Measurements from ENCODE around the gene EIF4E1B. TPM values are rescaled to one million over a fixed set of nuclear protein-coding genes. Genes with fewer than 3 reads are reported as not detected.

Gene EIF4E1B
- total RNA-seq, 1 experiment from 2014 or later = not detected

DNA sequence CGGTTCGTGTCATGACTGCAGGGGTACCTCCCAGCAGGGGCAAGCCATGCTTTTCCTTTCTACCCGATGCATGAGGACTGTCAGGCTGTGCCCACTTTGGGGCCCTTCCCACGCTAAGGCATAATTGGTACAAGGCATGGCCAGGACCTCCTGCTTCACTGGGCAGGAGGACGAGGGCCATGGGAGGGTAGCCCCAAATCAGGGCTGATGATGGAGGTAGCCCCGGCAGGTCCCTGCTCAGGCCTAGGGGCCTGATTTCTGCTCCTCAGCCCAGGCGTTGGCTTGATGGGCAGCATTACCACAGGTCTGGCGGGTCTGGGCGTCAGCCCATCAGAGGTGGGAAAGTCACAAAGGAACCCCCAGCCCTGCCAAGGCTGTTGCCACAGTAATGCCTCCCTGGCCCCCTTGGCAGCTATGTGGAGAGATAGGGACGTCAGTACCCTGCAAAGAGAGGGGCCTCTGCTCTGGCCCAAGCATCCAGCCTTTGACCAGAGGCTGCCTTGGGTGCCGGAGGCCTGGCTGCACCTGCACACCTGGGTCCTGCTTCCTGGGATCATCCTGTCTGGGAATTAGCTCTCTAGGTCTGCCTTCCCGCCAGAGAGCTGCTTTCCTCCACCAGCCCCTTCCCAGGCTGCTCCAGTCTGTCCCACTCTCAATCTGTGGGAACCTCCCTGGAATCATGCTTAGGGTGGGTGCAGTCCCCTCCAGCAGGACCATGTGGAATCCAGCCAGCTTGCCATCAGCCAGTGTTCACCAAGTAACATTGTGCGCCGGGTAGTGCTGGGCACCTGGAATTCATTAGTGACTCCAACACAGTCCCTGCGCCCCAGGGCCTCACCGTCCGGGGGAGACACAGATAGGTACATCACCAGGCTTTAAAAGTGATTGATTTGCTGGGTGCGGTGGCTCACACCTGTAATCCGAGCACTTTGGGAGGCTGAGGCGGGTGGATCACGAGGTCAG, 32.2 kb downstream of the EIF4E1B start:
- H3K4me3 ChIP-seq (ENCODE audit: low read depth, low read length, poor library complexity, severe bottlenecking) = no peak overlapping the region
- CTCF ChIA-PET = interaction anchor here (0.6 kb wide), 1 partner anchor 290 kb away, joined by 4 read pairs; no protein-coding TSS in a partner anchor
- H3K27me3 ChIP-seq (replicated peaks; ENCODE audit: insufficient read depth, low read depth, low read length, poor library complexity) = no peaks in the 10 kb centered on the region
- POLR2A ChIA-PET (ENCODE audit: low non-redundant PET) = no interaction called here
- H3K4me1 ChIP-seq (ENCODE audit: insufficient read depth, low read length, poor library complexity, severe bottlenecking) = no peaks in the 10 kb centered on the region
- no peaks in the 10 kb centered on the region for H3K9me3 ChIP-seq (ENCODE audit: low read depth, low read length, poor library complexity, severe bottlenecking)
- intact Hi-C loops (cut with micrococcal nuclease; ENCODE audit: unreplicated experiment) = no loop called here
- H3K27ac ChIP-seq (ENCODE audit: low read depth, low read length, poor library complexity, severe bottlenecking) = no peak overlapping the region
- H3K36me3 ChIP-seq (ENCODE audit: insufficient read depth, low read length, poor library complexity, severe bottlenecking) = no peaks in the 10 kb centered on the region
- DNase-seq (ENCODE audit: low spot score) = no peak
- BruUV-seq (replicated peaks) = no TSS peak
- no peak for TF ChIP-seq EZH2 (IDR thresholded peaks at IDR 0.05; ENCODE audit: borderline replicate concordance, low read depth, low read length, poor library complexity, severe bottlenecking)
- TF ChIP-seq, protein P1, sequence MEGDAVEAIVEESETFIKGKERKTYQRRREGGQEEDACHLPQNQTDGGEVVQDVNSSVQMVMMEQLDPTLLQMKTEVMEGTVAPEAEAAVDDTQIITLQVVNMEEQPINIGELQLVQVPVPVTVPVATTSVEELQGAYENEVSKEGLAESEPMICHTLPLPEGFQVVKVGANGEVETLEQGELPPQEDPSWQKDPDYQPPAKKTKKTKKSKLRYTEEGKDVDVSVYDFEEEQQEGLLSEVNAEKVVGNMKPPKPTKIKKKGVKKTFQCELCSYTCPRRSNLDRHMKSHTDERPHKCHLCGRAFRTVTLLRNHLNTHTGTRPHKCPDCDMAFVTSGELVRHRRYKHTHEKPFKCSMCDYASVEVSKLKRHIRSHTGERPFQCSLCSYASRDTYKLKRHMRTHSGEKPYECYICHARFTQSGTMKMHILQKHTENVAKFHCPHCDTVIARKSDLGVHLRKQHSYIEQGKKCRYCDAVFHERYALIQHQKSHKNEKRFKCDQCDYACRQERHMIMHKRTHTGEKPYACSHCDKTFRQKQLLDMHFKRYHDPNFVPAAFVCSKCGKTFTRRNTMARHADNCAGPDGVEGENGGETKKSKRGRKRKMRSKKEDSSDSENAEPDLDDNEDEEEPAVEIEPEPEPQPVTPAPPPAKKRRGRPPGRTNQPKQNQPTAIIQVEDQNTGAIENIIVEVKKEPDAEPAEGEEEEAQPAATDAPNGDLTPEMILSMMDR (conservative IDR thresholded peaks at IDR 0.05; ENCODE audit: low read depth, low read length) = no peak

DNA sequence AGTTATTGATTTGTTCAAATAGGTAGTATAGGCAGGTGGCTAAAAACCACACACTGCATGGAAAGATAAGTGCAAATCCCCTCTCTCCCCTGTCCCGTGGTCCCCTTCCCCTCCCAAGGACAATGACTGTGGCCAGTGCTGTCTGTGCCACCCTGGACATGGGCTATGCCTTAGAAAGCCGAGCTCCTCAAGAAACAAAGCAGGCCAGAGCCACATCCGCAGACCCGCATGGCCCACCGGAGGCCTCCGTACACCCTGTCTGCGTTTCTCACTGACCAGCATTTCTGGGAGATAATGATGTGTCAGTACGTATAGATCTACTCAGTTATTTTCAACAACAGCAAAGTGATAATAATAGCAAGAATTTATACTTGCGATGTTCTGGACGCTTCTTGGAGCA, 33.1 kb downstream of the EIF4E1B start:
- no peak for TF ChIP-seq EZH2 (IDR thresholded peaks at IDR 0.05; ENCODE audit: borderline replicate concordance, low read depth, low read length, poor library complexity, severe bottlenecking)
- TF ChIP-seq, protein P1 (conservative IDR thresholded peaks at IDR 0.05; ENCODE audit: low read depth, low read length) = no peak
- intact Hi-C loops (cut with micrococcal nuclease; ENCODE audit: unreplicated experiment) = no loop called here
- no peak overlapping the region for H3K27ac ChIP-seq (ENCODE audit: low read depth, low read length, poor library complexity, severe bottlenecking)
- H3K27me3 ChIP-seq (replicated peaks; ENCODE audit: insufficient read depth, low read depth, low read length, poor library complexity) = no peaks in the 10 kb centered on the region
- H3K9me3 ChIP-seq (ENCODE audit: low read depth, low read length, poor library complexity, severe bottlenecking) = no peaks in the 10 kb centered on the region
- no peaks in the 10 kb centered on the region for H3K4me1 ChIP-seq (ENCODE audit: insufficient read depth, low read length, poor library complexity, severe bottlenecking)
- ChIA-PET POLR2A (ENCODE audit: low non-redundant PET) (no interaction called here), CTCF (no interaction called here)
- H3K4me3 ChIP-seq (ENCODE audit: low read depth, low read length, poor library complexity, severe bottlenecking) = no peak overlapping the region
- BruUV-seq (replicated peaks) = no TSS peak
- DNase-seq (ENCODE audit: low spot score) = no peak
- H3K36me3 ChIP-seq (ENCODE audit: insufficient read depth, low read length, poor library complexity, severe bottlenecking) = no peaks in the 10 kb centered on the region

DNA sequence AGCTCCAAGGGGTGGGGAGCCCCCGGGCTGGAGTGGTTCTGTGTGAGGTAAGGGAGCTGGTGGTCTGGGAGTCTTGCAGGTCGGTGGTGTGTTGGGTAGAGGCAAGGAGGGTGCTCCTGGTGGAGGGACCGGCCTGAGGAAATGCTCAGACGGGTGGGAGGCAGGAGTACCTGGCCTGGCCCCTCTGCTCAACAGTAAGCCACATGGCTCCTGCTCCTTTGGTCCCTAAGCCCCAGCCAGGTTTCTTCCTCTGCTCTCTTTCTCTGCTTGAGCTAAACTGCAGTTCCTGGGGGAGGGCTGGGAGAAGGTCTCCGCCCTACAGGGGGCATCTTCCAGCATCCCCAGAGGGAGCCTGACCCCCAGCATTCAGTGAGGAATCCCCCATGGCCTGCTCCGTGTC, 34.0 kb downstream of the EIF4E1B start:
- no peak for DNase-seq (ENCODE audit: low spot score)
- ChIA-PET CTCF (no interaction called here), POLR2A (ENCODE audit: low non-redundant PET) (no interaction called here)
- BruUV-seq (replicated peaks) = no TSS peak
- Histone ChIP-seq H3K4me3 (ENCODE audit: low read depth, low read length, poor library complexity, severe bottlenecking) (no peak overlapping the region), H3K4me1 (ENCODE audit: insufficient read depth, low read length, poor library complexity, severe bottlenecking) (no peaks in the 10 kb centered on the region), H3K9me3 (ENCODE audit: low read depth, low read length, poor library complexity, severe bottlenecking) (no peaks in the 10 kb centered on the region), H3K27ac (ENCODE audit: low read depth, low read length, poor library complexity, severe bottlenecking) (no peak overlapping the region), H3K27me3 (replicated peaks; ENCODE audit: insufficient read depth, low read depth, low read length, poor library complexity) (no peaks in the 10 kb centered on the region), H3K36me3 (ENCODE audit: insufficient read depth, low read length, poor library complexity, severe bottlenecking) (no peaks in the 10 kb centered on the region)
- intact Hi-C loops (cut with micrococcal nuclease; ENCODE audit: unreplicated experiment) = no loop called here
- no peak for TF ChIP-seq EZH2 (IDR thresholded peaks at IDR 0.05; ENCODE audit: borderline replicate concordance, low read depth, low read length, poor library complexity, severe bottlenecking)
- TF ChIP-seq, protein P1 (conservative IDR thresholded peaks at IDR 0.05; ENCODE audit: low read depth, low read length) = no peak
